Stimulated activated CD4-positive, alpha-beta T cell treated with anti-CD3 and anti-CD28 coated beads, TNF-alpha, amount 100 ng/mL, for 24 hours (primary cell): Measurements from ENCODE around the gene ACTN1.
"Not testable (repeated sequence)": the region's sequence is repeated elsewhere in the genome, so short reads cannot be mapped to it uniquely, and the experiment has no call there.

Source experiments
- DNase-seq, 3 experiments: peaks; one replicate each; pipeline ENCODE4 v3.0.0-alpha.2; 2020; ENCODE audit warnings: low read depth in 3 of 3

The ACTN1 gene

DNA sequence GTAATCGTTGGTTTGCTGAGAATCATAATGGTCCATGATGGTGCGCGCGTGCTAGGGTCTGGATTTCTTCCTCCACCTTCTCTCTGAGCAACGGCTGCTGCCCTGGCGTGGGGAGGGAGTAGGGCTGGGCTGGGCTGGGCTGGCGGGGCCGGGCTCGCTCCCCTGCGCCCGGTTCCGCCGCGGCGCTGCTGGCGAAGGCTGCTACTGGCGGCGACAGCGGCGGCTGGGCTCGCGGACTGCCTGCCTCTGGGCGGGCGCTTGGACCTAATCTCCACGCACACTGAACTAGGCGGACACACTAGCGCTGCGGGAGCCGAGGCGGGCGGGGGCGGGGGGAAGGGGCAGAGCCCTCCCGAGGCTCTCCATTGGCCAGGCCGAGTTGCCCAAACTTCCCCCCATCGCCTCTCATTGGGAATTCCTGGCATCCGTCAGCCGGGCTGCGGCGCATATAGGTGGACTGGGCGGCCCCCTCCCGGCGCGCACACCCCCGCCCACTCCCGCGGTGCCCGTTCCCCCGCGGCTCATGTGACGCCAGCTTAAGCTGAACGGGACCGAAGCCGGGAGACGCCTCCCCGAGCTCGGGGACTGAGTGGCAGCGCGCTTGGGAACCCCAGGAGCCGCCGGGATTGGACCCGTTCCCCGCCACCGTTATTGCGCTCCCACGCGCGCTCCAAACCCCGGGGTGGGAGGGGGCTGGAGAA is at the start of gene ACTN1:
TSS of gene ACTN1 (minus strand) at position 282 of the 701 bp plus-strand sequence. CDS start at position 36, 246 bp downstream.
- peak; percentile 38 to 80 (median 49) for DNase-seq

DNA sequence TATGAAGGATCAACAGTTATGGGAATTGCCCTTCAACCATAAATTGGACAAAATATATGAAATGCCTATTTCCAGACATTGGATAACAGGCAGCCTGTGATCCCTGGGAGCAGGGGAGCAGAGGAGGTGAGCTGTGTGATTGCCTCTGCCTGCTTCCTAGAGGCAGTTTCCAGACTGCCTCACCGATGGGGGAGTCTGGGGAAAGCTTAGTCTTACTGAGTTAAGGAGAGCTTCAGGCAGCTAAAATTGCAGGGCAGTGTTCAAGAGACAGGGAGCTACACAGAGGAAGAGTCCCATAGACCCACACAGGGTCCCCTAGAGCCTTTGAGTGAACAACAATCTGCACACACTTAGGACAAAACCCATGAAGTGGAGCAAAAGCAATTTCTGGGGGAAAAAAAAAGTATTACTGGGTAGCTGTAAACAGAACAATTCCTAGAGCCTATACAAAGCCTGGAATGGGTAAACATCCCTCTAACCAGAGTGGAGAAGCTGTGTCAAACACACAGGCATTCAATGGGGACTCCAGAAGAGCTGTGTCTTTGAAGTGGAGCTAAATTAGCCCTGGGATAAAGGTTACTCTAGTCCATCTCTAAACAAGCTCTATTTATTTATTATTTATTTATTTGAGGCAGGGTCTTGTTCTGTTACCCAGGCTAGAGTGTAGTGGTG is 48.3 kb upstream of the ACTN1 start:
- no peak for DNase-seq

DNA sequence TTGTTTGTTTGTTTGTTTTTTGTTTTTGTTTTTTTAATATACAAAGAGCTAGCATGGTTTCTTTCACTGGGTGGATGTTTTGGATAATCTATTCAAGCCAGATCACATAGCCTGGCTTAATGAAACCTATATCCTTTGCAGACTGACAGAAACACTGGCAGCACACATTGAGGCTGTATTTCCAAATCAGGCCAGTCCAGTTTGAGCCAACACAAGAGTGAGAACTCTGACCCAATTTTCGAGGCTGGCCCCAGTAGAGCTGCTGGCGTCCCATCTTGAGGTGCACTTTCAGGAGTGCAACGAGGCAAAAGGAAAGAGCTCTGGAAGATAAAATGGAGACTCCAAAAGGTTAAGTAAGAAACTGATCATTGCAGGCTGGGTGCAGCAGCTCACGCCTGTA is 43.9 kb upstream of the ACTN1 start:
- no peak for DNase-seq

DNA sequence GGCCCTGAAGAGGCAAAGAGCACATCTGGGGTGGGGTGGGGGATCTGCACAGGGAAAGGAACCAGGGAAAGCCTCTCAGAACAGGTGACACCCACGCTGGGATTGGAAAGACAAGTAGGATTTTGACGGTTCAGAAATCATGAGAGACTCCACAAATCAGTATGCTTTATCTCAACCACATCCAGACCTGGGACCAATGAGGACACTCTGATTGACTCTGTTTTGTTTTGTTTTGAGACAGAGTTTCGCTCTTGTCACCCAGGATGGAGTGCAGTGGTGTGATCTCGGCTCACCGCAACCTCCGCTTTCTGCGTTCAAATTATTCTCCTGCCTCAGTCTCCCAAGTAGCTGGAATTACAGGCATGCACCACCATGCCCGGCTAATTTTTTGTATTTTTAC is 43.0 kb upstream of the ACTN1 start:
- not testable (repeated sequence) for DNase-seq

DNA sequence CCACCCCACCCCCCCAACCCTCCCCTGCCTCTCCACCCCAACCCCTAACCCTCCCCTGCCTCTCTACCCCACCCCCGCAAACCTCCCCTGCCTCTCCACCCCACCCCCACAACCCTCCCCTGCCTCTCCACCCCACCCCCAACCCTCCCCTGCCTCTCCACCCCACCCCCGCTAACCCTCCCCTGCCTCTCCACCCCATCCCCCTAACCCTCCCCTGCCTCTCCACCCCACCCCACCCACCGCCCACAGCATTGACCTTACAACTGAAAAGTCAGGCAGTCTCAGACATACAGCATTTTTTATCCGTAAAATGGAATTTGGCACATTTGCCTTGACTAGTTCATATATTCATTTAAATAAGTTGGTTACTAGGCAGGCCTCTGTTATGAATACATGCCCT is 38.6 kb upstream of the ACTN1 start:
- no peak for DNase-seq

DNA sequence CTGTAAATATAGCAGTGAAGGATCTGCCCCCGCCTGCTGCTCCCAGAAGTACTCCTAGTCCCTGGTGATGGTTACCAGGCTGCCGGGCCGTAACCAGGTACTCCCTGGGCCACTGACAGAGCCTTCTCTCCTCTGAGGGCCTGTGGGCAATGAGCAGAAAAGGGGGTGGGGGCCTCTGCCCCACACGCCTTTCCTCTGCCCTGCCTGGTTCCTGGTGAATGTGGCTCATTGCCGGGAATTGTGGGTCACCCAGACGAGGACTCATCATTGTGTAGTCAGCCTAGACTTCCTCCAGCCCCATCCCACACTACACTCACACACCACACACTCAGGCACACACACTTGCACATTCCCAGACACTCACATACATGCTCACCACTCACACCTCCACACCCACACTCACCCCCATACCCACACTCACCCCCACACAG is 35.7 kb upstream of the ACTN1 start:
- no peak for DNase-seq

DNA sequence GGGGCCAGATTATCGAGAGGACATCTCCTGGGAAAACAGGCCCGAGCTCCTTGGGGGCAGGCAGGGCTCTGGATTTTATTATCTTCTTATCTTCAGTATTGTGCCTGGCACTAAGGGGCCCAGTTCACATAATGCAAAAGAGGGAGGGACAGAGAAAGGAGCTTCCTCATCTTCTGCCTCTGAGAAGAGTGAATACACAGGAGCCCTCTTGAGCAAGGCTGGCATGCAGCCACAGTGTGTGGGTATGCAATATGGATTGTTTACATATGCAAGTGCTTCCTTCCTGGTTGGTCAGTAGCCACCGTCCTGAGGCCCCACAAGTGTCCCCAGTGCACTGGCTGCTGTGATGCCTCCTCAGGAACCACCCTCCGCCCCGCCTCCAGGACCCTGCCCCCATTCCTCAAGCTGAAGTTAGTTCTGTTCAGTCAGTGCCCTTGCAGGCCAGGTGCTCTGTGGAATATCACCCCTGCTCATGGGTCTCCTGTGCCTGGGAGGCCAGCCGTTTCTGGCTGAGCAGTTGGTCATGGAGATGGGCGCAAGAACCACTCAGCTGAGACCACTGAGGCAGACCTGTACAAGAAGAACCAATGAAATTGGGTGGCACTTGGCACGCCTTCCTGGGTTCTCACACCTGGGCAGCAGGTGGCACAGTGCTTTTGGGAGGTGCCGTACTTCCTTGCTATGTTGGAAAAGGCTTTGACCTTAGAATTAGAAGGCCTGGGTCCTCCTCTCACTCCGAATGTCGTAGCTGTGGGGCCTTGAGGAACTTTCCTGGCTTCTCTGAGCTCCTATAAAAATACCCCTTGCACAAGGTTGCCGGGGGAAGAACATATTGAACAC is 35.1 kb upstream of the ACTN1 start:
- DNase-seq = no peak

DNA sequence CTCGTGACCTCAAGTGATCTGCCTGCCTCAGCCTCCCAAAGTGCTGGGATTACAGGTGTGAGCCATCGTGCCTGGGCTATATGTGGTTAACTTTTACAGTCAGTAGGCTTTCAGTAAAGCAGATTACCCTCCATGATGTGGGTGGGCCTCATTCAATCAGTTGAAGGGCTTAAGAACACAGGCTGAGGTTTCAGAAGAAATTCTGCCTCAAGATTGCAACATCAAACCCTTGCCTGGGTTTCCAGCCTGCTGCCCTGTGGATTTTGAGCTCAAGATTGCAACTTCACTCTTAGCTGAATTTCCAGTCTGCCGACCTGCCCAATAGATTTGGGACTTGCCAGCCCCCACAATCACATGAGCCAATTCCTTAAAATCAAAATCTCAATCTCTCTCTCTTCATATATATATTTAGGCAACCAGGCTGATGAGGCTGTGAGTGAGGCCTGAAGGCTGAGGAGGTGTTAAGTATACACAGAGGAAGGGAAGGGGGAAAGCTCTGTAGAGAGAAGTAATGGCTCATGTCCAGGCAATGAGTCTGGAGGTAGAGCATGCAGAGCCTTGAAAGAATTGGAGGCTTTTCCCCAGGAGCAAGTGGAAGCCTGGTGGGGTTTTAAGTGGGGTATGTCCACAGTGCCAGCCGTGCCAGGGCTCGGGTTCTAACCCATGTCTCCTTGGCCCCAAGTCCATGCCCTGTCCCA is 33.3 kb upstream of the ACTN1 start:
- no peak for DNase-seq

DNA sequence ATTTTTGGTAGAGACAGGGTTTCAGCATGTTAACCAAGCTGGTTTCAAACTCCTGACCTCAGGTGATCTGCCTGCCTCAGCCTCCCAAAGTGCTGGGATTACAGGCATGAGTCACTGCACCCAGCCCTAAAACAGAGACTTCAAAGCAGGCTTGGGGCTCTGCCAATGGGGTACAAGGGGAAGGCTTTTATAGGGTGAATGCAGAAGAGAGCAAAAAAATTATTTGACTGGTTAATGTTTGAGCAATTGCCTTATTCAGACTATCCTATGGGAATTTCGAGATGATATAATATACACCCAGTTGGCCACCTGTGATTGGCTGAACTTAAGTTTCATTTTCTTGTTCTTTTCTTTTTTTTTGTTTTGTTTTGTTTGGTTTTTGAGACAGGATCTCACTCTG is 31.5 kb upstream of the ACTN1 start:
- no peak for DNase-seq

DNA sequence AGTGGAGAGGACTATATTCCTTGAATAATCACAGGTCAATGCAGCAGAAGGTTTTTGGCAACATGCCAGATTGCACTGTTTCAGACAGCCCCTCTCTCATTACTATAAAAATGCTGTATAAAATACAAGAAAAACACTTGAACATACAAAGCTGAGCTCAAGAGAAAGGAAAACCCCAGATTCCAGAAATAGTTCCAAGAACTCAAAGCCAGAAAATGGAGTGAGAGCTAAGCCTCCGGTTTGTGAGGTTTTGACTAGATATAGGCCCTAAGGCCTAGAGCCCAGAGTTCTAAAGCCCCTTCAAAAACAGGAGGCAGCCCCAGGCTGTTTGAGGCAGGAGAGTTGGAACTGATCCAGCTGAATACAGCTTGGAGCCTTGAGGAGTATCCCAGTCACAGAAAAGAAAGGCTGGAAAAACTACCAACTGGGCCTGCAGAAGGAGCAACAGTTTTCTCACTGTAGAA is 29.4 kb upstream of the ACTN1 start:
- DNase-seq = no peak

DNA sequence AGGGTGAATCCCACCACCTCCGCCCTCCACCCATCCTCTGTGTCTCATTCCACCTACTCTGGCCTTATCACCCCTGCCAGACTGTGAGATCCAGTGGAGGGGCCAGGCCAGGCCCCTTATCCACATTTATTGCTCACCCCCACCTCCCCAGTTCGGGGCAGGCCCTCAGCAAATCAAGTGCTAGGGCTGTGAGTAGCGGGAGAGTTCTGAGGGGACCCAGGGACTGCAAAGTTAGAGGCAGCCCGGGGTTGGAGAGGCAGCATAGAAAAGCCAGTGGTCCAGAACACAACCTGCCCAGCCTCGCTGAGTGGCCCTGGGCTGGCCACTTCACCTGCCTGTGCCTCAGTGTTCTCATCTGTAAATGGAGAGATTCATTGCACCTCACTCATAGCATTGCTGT is 27.2 kb upstream of the ACTN1 start:
- no peak for DNase-seq

DNA sequence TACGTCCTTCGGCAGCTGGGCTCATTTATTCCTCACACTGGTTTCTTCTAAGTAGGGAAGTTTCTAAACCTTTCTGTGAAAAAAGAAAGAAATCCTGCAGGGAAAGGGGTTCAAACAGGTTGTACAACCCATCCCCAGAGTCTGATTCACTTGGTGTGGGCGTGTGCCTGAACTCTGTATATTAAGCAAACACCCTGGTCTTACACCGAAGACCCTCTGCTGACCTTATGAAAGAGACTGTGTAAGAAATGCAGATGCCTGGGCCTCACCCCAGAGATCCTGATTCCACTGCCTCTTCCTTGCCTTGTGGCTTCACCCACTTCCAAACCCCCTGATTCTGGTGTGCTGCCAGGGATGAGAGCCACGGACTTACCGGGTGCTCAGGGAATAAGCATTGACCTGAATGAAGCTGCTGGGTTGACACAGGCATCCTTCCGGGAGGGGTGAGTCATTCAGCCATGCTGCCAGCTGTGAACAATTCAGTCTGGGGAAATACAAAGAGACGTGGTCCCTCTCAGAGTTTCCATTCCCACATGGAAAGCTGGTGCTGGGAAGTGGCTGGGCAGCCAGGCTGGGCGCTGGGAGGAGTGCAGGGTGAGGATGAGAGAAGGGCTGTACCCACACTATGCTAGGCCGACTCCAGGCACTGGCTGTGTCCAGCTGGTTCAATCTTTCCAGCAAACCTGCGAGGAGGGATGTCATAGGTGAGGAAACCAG is 26.5 kb upstream of the ACTN1 start:
- DNase-seq = no peak

DNA sequence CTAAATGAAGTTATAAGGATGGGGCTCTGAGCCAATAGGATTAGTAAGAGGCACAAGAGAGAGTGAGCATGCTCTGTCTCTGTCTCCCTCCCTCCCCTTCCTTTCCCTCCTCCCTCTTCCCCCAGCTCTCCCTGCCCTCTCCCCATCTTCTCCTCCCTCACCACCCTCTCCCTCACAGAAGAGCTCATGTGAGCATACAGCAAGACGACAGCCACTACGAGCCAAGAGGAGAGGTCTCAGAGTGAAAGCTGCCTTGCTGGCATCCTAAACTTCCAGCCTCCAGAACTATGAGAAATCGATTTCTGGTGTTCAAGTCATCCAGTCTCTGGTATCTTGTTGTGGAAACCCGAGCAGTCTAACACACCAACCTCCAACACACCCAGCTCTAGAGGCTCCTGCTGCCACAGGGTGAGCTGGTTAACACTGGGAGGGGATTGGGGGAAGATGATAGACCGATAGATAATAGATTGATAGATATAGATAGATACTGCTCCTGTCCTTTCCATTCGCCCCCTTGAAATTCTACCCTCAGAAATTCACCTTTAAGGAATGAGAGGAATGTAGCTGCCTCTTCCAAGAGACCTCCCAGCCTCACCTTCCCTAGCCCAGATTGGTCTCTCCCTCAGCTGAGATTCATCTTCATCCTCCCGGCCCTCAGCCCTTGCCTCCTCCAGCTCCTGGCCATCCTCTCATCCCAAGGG is 25.8 kb upstream of the ACTN1 start:
- no peak for DNase-seq

DNA sequence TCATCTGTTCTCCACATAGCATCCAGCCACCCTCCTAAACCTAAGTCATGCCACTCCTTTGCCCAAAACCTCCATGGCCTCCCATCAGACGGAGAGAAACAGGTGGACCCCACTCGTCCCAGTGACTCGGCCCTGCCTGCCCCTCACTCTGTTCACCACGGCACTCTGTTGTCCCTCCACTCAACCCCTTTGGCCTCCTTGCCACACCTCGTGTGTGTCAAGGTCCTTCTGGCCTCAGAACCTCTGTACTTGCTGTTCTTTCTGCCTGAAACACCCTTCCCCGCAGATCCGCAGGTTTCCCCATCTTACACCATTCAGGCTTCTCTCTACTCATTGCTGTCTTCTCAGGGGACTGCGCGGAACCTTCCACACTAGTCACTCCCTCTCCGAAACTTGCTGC is 24.5 kb upstream of the ACTN1 start:
- DNase-seq = no peak

DNA sequence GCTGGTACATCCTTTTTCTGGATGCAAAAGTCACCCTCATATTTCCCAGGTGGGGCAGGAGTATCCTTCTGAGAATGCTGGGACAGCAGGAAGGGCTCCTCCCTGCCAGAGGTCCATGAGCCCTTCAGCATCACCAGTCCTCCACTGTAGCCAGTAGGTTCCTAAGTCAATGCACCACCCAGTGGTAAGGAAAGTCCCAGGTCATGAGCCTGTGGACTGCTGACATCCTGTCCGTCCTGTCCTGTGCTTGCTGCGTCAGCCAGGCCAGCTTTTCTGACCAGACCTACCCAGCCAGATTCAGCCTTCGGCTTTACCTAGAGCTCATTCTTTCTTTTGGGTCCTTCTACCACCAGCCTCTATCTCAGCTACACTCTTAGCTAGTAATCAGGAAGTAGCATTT is 23.0 kb upstream of the ACTN1 start:
- no peak for DNase-seq

DNA sequence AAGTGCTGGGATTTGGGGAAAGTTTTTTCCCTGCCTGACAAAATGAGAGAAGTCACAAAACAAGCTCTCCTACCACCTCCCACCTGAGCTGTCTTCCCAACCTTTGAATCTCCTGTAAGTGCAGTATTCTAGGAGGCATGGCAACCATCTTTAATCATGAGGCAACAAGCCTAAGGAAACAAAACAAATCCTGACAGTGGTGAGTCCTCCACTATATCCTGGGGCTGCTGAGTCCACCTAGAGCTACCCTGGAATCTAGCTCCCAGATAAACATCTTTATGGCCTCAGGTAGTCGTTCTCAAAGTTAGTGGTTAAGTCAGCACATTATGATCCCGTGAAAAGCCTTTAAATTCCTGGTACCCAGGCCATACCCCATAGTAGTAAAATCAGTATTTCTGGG is 22.3 kb upstream of the ACTN1 start:
- no peak for DNase-seq

DNA sequence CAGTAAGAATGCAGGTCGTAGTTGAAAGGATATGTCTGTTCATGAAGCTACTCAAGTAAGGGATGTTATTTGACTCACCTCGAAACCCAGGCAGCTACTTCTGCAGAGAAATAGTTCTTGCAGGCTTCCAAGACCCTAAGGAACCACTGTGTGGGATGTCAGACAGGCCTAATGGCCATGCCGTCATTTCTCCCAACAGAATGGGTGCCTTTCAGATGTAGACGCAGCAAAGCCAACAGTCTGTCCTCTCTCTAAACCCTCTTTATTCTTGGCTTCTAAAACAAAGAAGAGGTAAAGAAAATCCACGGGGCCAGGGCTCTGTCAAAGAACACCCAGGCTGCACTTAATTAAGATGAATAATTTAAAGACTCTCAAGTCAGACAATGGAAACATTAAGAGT is 19.0 kb upstream of the ACTN1 start:
- DNase-seq = no peak

DNA sequence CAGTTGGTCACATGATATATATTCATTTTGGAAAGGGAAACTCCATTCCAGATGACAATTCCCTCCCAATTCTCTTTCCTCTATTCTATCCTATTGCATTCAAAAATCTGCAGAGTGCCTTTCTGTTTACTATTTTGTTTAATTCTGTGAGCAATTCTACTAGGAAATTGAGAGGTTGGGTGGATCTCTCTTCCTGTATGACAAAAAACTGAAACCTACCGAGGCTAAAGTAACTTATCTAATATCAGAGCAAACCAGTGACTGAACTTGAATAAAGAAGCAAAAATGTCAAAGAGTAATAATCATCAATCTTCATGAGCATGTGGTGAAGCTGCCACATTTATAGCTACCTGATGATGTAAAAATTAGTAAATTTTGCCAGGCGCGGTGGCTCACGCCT is 16.6 kb upstream of the ACTN1 start:
- DNase-seq = no peak

DNA sequence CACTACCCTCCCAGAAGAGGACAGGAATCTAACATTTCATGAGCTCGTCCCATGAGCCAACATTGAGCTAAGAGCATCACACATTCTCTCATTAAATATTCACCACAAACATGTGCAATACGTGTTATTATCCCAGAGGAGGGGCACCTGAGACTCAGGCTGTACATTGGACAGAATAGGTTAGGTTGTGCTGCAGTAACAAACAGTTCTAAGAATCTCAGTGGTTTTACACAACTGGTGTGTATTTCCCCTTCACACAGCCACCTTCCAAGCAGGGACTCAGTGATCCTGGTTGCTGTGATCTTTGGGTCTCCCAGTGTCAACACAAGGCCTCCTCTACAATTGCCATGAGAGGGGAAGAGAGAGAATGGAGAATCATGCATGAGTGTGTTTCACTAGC is 15.0 kb upstream of the ACTN1 start:
- no peak for DNase-seq

DNA sequence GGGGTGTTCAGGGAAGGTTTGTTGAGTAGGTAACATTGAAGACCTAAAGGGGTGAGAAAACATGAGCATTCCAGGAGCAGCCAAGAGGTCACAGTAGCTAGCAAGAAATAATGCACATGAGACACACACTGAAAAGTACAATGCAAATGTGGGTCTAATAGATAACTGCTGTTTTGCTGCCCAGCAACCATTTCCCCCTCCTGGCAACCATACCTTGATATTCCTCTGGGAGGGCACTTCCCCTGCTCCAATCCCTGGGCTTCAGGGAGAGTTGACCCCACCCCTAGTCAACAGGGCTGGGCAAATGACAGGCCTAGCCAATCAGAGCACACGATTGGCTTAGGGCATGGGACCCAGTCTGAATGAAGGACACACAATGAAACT is 8.5 kb upstream of the ACTN1 start:
- no peak for DNase-seq
